Measurements from ENCODE around the gene ZNF112.

- TF ChIP-seq ZNF274 (IDR thresholded peaks at IDR 0.05; ENCODE audit: low read depth, low read length) (no peak), SUZ12 (IDR thresholded peaks at IDR 0.05; ENCODE audit: extremely low read depth, insufficient read depth, insufficient read length) (no peak)
These were observed 12.2 kb downstream of the ZNF112 start for GRCh38 chr19:44344255-44344654.

All from NT2/D1 (cell line).